ENCODE data around the gene HNRNPUL2. TPM values are rescaled to one million over a fixed set of nuclear protein-coding genes. Genes with fewer than 3 reads are reported as not detected.
A peak's percentile ranks its signal among the peaks of the same experiment; 100 is the strongest.

HNRNPUL2 gene
- total RNA-seq, 1 donor from 2014 or later = 46.1 TPM

GRCh38 chr11:62709247-62710000 lies 17.8 kb downstream of the HNRNPUL2 start:
- Histone ChIP-seq H3K4me1 (peaks cover 46% of the 10 kb centered on the region), H3K36me3 (peaks cover 41% of the 10 kb centered on the region), H3K27ac (peak overlapping the region; percentile 95), H3K9me3 (no peaks in the 10 kb centered on the region), H3K4me3 (peak overlapping the region; percentile 61), H3K27me3 (ENCODE audit: low read depth) (no peaks in the 10 kb centered on the region)
- ATAC-seq = peak; percentile 90 to 92
- peak; percentile 99 for DNase-seq
- intact Hi-C loops (cut with DNase I) = no loop called here
- no peak for TF ChIP-seq CTCF (IDR thresholded peaks at IDR 0.05)

DNA sequence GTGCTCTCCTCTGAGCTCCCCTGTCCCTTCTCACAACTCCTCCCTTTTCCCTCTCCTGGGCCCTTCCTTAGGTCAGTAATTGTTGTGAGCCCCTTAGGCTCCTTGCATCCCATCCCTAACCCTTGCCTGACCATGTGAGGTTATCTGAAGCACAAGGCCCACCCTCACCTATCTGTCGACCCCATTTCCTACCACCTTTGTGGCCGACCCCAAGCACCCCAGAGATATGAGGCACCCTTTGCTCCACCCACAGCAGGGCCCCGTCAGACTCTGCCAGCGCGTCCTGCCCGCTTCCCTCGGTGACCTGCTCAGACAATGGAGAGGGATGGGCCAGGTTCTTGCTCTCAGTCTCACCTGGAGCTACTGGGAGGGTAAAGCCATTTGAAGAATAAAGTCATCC lies 18.5 kb downstream of the HNRNPUL2 start:
- ATAC-seq (peak; percentile 1 to 7), DNase-seq (no peak)
- peaks cover 46% of the 10 kb centered on the region for H3K4me1 ChIP-seq

DNA sequence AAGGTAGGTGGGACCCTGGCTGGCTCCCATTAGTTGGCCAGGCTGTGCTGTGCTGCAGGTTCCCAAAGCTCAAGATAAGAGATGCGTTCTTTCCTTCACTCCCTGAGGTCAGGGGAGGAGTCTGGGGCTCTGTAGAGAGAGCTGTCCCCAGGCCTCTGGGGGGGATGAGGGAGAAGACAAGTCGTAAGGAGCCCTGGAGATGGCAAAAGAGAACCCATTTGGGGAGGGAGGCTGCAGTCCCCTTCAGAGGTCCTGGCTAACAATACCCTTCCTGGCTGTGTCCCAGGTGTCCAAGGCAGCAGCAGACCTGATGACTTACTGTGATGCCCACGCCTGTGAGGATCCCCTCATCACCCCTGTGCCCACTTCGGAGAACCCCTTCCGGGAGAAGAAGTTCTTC lies 18.9 kb downstream of the HNRNPUL2 start:
- Histone ChIP-seq H3K27ac (peak overlapping the region; percentile 95), H3K4me1 (peaks cover 45% of the 10 kb centered on the region), H3K27me3 (ENCODE audit: low read depth) (no peaks in the 10 kb centered on the region), H3K4me3 (peak overlapping the region; percentile 61), H3K9me3 (no peaks in the 10 kb centered on the region), H3K36me3 (peaks cover 31% of the 10 kb centered on the region)
- TF ChIP-seq CTCF (IDR thresholded peaks at IDR 0.05) = no peak
- ATAC-seq = no peak
- intact Hi-C loops (cut with DNase I) = no loop called here
- no peak for DNase-seq

More for the DNA sequence above, 18.5 kb downstream of the HNRNPUL2 start:
- H3K27me3 ChIP-seq (ENCODE audit: low read depth) = no peaks in the 10 kb centered on the region
- H3K9me3 ChIP-seq = no peaks in the 10 kb centered on the region
- H3K27ac ChIP-seq = peak overlapping the region; percentile 95
- peak overlapping the region; percentile 61 for H3K4me3 ChIP-seq
- no peak for TF ChIP-seq CTCF (IDR thresholded peaks at IDR 0.05)
- intact Hi-C loops (cut with DNase I) = no loop called here
- H3K36me3 ChIP-seq = peaks cover 35% of the 10 kb centered on the region

- Histone ChIP-seq H3K4me1 (peaks cover 35% of the 10 kb centered on the region), H3K27ac (peak within 1 kb of the TSS; percentile 95), H3K9me3 (no peaks in the 10 kb centered on the region), H3K36me3 (peaks cover 21% of the 10 kb centered on the region), H3K4me3 (peak within 1 kb of the TSS; percentile 90), H3K27me3 (ENCODE audit: low read depth) (no peaks in the 10 kb centered on the region)
- DNase-seq (no peak), ATAC-seq (no peak)
- TF ChIP-seq CTCF (IDR thresholded peaks at IDR 0.05) = no peak
- intact Hi-C loops (cut with DNase I) = no loop called here
Measured at GRCh38 chr11:62707277-62707861, 19.9 kb downstream of the HNRNPUL2 start, which contains the start of the genes BSCL2 and GNG3. TSS of gene BSCL2 (minus strand) at chr11:62707424. CDS start at chr11:62707195, 229 bp downstream. TSS of gene GNG3 (plus strand) at chr11:62707676. CDS start at chr11:62708296, 620 bp downstream.

GRCh38 chr11:62706850-62707247 lies 20.4 kb downstream of the HNRNPUL2 start:
- Histone ChIP-seq H3K9me3 (no peaks in the 10 kb centered on the region), H3K27me3 (ENCODE audit: low read depth) (no peaks in the 10 kb centered on the region), H3K4me1 (peaks cover 35% of the 10 kb centered on the region), H3K4me3 (peak overlapping the region; percentile 90), H3K36me3 (peaks cover 15% of the 10 kb centered on the region), H3K27ac (peak overlapping the region; percentile 91)
- DNase-seq (no peak), ATAC-seq (no peak)
- no peak for TF ChIP-seq CTCF (IDR thresholded peaks at IDR 0.05)
- intact Hi-C loops (cut with DNase I) = no loop called here

Measured in lower lobe of right lung (tissue), 2 donors.